ENCODE results near the gene CXorf38.

Gene CXorf38

DNA sequence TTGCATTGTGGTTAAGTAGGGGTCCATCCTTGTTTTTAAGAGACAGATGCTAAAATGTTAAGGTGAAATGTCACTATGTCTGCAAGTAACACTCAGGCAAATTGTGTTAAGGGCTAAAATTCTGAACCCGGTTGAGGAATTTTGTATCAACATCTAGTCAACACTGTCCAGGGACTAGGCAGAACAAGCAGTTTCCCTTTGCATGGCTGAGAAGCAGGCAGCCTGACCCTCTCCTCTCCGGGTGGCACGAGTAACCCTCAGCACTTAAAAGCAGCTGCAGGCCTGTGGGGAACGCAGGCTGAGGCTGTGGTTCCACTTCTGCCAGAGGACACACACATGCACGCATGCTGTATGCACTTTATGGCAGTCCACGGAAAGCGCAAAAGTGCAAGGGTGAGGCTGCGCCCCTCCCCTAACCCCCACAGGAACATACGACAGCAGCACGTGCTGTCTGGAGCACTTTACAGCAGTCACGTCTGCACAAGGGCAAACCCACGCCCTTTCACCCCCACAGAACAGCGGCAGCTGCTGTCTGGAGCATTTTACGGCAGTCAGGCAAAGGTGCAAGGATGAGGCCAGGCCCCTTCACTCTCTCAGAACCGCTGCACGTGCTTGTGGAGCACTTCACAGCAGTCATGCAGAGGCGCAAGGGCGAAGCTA, 24.8 kb downstream of the CXorf38 start:
- no peak overlapping the region for H3K4me3 ChIP-seq (IDR thresholded peaks at IDR 0.05; ENCODE audit: insufficient read depth, low read depth, low read length)
- no peaks in the 10 kb centered on the region for H3K36me3 ChIP-seq (ENCODE audit: insufficient read depth)
- no peaks in the 10 kb centered on the region for H3K27me3 ChIP-seq (ENCODE audit: insufficient read depth, low read depth)
- H4K20me1 ChIP-seq (ENCODE audit: insufficient read depth): no peaks in the 10 kb centered on the region
- TF ChIP-seq CTCF (conservative IDR thresholded peaks at IDR 0.05; ENCODE audit: low read depth, low read length): no peak
- no peak overlapping the region for H3K27ac ChIP-seq
- no peak overlapping the region for H2AFZ ChIP-seq (ENCODE audit: low read depth)
- no peaks in the 10 kb centered on the region for H3K79me2 ChIP-seq (ENCODE audit: insufficient read depth, low read depth)
- no peak overlapping the region for H3K9ac ChIP-seq
- H3K4me2 ChIP-seq: no peak overlapping the region
- no peaks in the 10 kb centered on the region for H3K4me1 ChIP-seq (ENCODE audit: low read depth, poor library complexity, severe bottlenecking)

- Histone ChIP-seq H3K36me3 (ENCODE audit: insufficient read depth) (no peaks in the 10 kb centered on the region), H4K20me1 (ENCODE audit: insufficient read depth) (no peaks in the 10 kb centered on the region), H3K4me1 (ENCODE audit: low read depth, poor library complexity, severe bottlenecking) (no peaks in the 10 kb centered on the region), H3K79me2 (ENCODE audit: insufficient read depth, low read depth) (no peaks in the 10 kb centered on the region), H3K9ac (no peak overlapping the region), H2AFZ (ENCODE audit: low read depth) (no peak overlapping the region), H3K4me2 (no peak overlapping the region), H3K4me3 (IDR thresholded peaks at IDR 0.05; ENCODE audit: insufficient read depth, low read depth, low read length) (no peak overlapping the region), H3K27me3 (ENCODE audit: insufficient read depth, low read depth) (no peaks in the 10 kb centered on the region), H3K27ac (no peak overlapping the region)
- TF ChIP-seq CTCF (conservative IDR thresholded peaks at IDR 0.05; ENCODE audit: low read depth, low read length): no peak
Measured at GRCh38 chrX:40617566-40617965, 29.8 kb downstream of the CXorf38 start.

DNA sequence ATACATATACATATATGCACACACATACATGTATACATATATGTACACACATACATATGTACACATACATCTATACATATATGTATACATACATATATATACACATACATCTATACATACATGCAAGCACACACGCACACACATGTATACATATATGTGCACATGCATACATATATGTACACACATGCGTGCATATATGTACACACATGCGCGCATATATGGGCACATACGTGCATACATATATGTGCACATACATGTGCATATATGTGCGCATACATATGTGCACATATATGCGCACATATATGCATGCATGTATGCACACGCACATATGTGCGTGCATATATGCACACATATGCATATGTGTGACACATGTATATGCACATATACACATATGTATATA, 31.4 kb downstream of the CXorf38 start:
- no peaks in the 10 kb centered on the region for H3K4me1 ChIP-seq (ENCODE audit: low read depth, poor library complexity, severe bottlenecking)
- H3K27ac ChIP-seq: no peak overlapping the region
- H3K79me2 ChIP-seq (ENCODE audit: insufficient read depth, low read depth): no peaks in the 10 kb centered on the region
- H3K27me3 ChIP-seq (ENCODE audit: insufficient read depth, low read depth): no peaks in the 10 kb centered on the region
- no peaks in the 10 kb centered on the region for H3K36me3 ChIP-seq (ENCODE audit: insufficient read depth)
- no peak for TF ChIP-seq CTCF (conservative IDR thresholded peaks at IDR 0.05; ENCODE audit: low read depth, low read length)
- H3K4me2 ChIP-seq: no peak overlapping the region
- no peak overlapping the region for H2AFZ ChIP-seq (ENCODE audit: low read depth)
- no peaks in the 10 kb centered on the region for H4K20me1 ChIP-seq (ENCODE audit: insufficient read depth)
- no peak overlapping the region for H3K4me3 ChIP-seq (IDR thresholded peaks at IDR 0.05; ENCODE audit: insufficient read depth, low read depth, low read length)
- H3K9ac ChIP-seq: no peak overlapping the region

- H3K27ac ChIP-seq: no peak overlapping the region
- H3K79me2 ChIP-seq (ENCODE audit: insufficient read depth, low read depth): no peaks in the 10 kb centered on the region
- H2AFZ ChIP-seq (ENCODE audit: low read depth): no peak overlapping the region
- no peak overlapping the region for H3K4me3 ChIP-seq (IDR thresholded peaks at IDR 0.05; ENCODE audit: insufficient read depth, low read depth, low read length)
- H4K20me1 ChIP-seq (ENCODE audit: insufficient read depth): no peaks in the 10 kb centered on the region
- no peaks in the 10 kb centered on the region for H3K27me3 ChIP-seq (ENCODE audit: insufficient read depth, low read depth)
- no peak for TF ChIP-seq CTCF (conservative IDR thresholded peaks at IDR 0.05; ENCODE audit: low read depth, low read length)
- no peak overlapping the region for H3K4me2 ChIP-seq
- no peak overlapping the region for H3K9ac ChIP-seq
- no peaks in the 10 kb centered on the region for H3K4me1 ChIP-seq (ENCODE audit: low read depth, poor library complexity, severe bottlenecking)
- H3K36me3 ChIP-seq (ENCODE audit: insufficient read depth): no peaks in the 10 kb centered on the region
Measured at GRCh38 chrX:40612511-40612910, 34.9 kb downstream of the CXorf38 start.
